HL-60 (cell line): ENCODE results near the gene RTN4R.

Experiments used
- DNase-seq, 2 experiments: peaks; one replicate each; pipeline ENCODE4 v3.0.0-alpha.2; 2010 to 2020; ENCODE audit warnings: low read depth in 1 of 2, low spot score in 1 of 2
- H3K27ac ChIP-seq: fragments of 250-450 bp; sonication (Bioruptor Pico); replicated peaks from 2 replicates; pipeline ENCODE4 v1.5.1; 2020; ENCODE audit warnings: mild to moderate bottlenecking, moderate library complexity
- H3K27me3 ChIP-seq: fragments of 250-450 bp; sonication (Bioruptor Pico); 2 replicates; pipeline ENCODE4 v1.5.1; 2021; ENCODE audit warnings: mild to moderate bottlenecking, moderate library complexity; ENCODE audit not compliant: insufficient read depth, poor library complexity, severe bottlenecking
- H3K4me3 ChIP-seq: replicated peaks from 2 replicates; pipeline ENCODE4 v1.5.1; 2011; ENCODE audit warnings: mild to moderate bottlenecking, control low read depth, low read length; ENCODE audit not compliant: insufficient read depth
- CTCF ChIP-seq: IDR thresholded peaks from one replicate; pipeline ENCODE4 v1.5.1; 2011; ENCODE audit warnings: low read length, control low read depth, inconsistent platforms; ENCODE audit not compliant: insufficient read depth
- GABPA ChIP-seq: IDR thresholded peaks from 2 replicates; pipeline ENCODE4 v1.6.1; 2012; ENCODE audit warnings: low read depth
- POLR2AphosphoS5 ChIP-seq: IDR thresholded peaks from 2 replicates; pipeline ENCODE4 v1.6.1; 2012; ENCODE audit warnings: low read depth
- REST ChIP-seq: IDR thresholded peaks from 2 replicates; pipeline ENCODE4 v1.6.1; 2012; ENCODE audit warnings: low read depth; ENCODE audit not compliant: insufficient replicate concordance
- SPI1 ChIP-seq: IDR thresholded peaks from 2 replicates; pipeline ENCODE4 v1.6.1; 2012; ENCODE audit warnings: low read depth, mild to moderate bottlenecking, borderline replicate concordance

The RTN4R gene

GRCh38 chr22:20248461-20248978 is 19.6 kb downstream of the RTN4R start:
- DNase-seq = no peak
- Histone ChIP-seq H3K27ac (no peak overlapping the region), H3K4me3 (no peak overlapping the region), H3K27me3 (no peaks in the 10 kb centered on the region)
- no peak for TF ChIP-seq REST
- TF ChIP-seq CTCF = no peak
- no peak for TF ChIP-seq POLR2AphosphoS5
- no peak for TF ChIP-seq SPI1
- no peak for TF ChIP-seq GABPA

- Histone ChIP-seq H3K27ac (no peak overlapping the region), H3K27me3 (no peaks in the 10 kb centered on the region), H3K4me3 (no peak overlapping the region)
- TF ChIP-seq CTCF (no peak), SPI1 (no peak), GABPA (no peak), REST (no peak), POLR2AphosphoS5 (no peak)
- no peak for DNase-seq
Measured at GRCh38 chr22:20247608-20248171, 20.4 kb downstream of the RTN4R start.

GRCh38 chr22:20247010-20247505 is 21.1 kb downstream of the RTN4R start:
- TF ChIP-seq SPI1 = no peak
- TF ChIP-seq CTCF = no peak
- no peak for TF ChIP-seq REST
- TF ChIP-seq POLR2AphosphoS5 = no peak
- TF ChIP-seq GABPA = no peak
- no peak for DNase-seq
- no peaks in the 10 kb centered on the region for H3K27me3 ChIP-seq

More at GRCh38 chr22:20247010-20247505, 21.1 kb downstream of the RTN4R start:
- Histone ChIP-seq H3K27ac (no peak overlapping the region), H3K4me3 (no peak overlapping the region)
